ENCODE results near the gene GPNMB.
"Not testable (repeated sequence)": the region's sequence is repeated elsewhere in the genome, so short reads cannot be mapped to it uniquely, and the experiment has no call there.

Gene GPNMB

GRCh38 chr7:23216021-23216420, 30.6 kb upstream of the GPNMB start:
- TF ChIP-seq CTCF (conservative IDR thresholded peaks at IDR 0.05), result no peak
- no peak overlapping the region for H3K27ac ChIP-seq

DNA sequence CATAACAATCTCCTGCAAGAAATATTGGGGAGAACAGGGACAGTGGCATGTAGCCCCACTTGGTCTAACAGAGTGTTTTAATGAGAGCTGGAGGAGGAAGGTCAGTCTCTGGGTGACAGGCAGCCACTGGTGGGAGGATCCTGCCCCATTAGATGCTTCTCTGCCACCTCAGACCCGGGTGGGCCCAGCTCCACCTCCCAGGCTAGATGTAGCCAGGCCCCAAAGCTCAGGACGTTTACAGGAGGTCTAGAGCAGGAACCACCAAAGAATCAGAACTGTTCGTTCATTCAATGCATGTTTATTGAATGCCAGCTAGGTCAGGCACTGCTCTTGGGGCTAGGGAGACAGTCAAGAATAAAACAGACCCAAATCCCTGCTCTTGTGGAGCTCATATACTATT, 28.4 kb upstream of the GPNMB start:
- no peak overlapping the region for H3K27ac ChIP-seq
- no peak for TF ChIP-seq CTCF (conservative IDR thresholded peaks at IDR 0.05)

- no peak overlapping the region for H3K27ac ChIP-seq
- no peak for TF ChIP-seq CTCF (conservative IDR thresholded peaks at IDR 0.05)
Measured at GRCh38 chr7:23220690-23221305, 25.8 kb upstream of the GPNMB start.

GRCh38 chr7:23222439-23223030, 24.0 kb upstream of the GPNMB start:
- TF ChIP-seq CTCF (conservative IDR thresholded peaks at IDR 0.05), result no peak; the same call in 1 of the 2 replicates
- H3K27ac ChIP-seq, result peak overlapping the region; percentile 31

DNA sequence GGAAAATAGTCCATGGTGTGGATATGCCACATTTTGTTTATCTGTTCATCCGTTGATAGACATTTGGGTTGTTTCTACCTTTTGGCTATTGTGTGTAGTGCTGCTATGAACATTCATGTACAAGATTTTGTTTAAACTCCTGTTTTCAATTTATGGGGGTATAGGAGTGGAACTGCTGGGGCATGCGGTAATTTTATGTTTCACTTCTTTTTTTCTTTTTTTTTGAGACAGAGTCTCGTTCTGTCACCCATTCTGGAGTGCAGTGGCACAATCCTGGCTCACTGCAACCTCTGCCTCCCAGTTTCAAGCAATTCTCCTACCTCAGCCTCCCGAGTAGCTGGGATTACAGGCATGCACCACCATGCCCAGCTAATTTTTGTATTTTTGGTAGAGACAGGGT, 22.2 kb upstream of the GPNMB start:
- H3K27ac ChIP-seq, result not testable (repeated sequence)

DNA sequence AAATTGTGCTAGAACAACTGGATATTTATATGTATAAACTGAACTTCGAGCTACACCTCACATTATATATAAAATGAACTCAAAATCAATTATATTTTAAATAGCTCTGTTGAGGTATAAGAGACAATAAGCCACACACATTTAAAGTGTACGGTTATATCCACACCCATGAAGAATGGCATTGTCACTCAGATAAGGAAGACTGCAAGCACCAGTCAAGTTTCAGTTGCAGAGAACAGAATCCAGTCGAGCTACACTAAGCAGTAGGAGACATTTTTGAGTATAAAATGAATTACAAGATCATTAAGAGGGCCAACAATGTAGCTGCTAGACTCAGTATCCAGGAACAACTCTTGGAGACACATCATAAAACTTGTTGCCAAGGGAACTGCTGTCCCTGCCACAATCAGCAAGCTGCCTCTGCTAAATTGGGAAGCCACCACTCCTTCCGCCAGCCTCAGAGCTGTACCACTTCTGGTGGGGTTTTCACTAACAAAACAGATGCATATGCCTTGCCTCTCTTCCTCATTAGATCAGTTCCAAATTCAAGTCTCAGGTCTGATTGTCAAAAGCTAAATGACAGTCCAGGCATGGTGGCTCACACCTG, 19.6 kb upstream of the GPNMB start:
- no peak for TF ChIP-seq CTCF (conservative IDR thresholded peaks at IDR 0.05)
- H3K27ac ChIP-seq, result no peak overlapping the region

GRCh38 chr7:23228412-23228811, 18.2 kb upstream of the GPNMB start:
- no peak for TF ChIP-seq CTCF (conservative IDR thresholded peaks at IDR 0.05)
- no peak overlapping the region for H3K27ac ChIP-seq

DNA sequence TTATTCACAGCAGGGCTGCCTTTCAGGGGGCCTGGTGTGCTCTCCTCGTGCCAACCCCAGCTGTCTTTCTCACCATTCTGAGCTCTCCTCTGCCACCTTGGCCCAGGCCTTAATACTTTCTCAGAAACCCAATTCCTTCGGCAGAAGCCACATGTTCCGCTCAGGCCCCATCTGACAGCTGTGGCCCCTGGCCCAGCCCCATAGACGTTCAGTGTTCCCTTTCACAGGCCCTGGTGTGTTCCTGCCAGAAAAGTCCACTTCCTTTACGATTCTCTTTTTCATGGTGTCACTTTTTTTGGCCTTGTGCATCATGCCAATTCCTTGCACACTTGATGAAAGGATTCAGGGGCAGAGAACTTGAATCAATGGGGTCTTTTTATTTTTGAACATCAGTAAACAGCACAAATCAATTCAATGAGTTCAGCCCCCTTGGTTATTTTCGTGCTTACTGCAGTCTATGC, 15.9 kb upstream of the GPNMB start:
- H3K27ac ChIP-seq, result no peak overlapping the region
- TF ChIP-seq CTCF (conservative IDR thresholded peaks at IDR 0.05), result no peak
